ENCODE measurements around the gene SGMS1.

SGMS1 gene

GRCh38 chr10:50334273-50334672 is 289.5 kb downstream of the SGMS1 start:
- no peak for DNase-seq (ENCODE audit: low read depth)

GRCh38 chr10:50333872-50334271 is 289.9 kb downstream of the SGMS1 start:
- DNase-seq (ENCODE audit: low read depth) = no peak

- no peak for DNase-seq (ENCODE audit: low read depth)
Observed at GRCh38 chr10:50332108-50332842, 291.5 kb downstream of the SGMS1 start.

GRCh38 chr10:50331486-50331885 is 292.3 kb downstream of the SGMS1 start:
- DNase-seq (ENCODE audit: low read depth) = no peak

GRCh38 chr10:50326757-50327701 is 296.7 kb downstream of the SGMS1 start:
- no peak for DNase-seq (ENCODE audit: low read depth)

GRCh38 chr10:50326172-50326555 is 297.6 kb downstream of the SGMS1 start:
- DNase-seq (ENCODE audit: low read depth) = no peak

GRCh38 chr10:50325449-50326171 is 298.1 kb downstream of the SGMS1 start:
- DNase-seq (ENCODE audit: low read depth) = no peak

GRCh38 chr10:50324680-50325393 is 298.9 kb downstream of the SGMS1 start:
- DNase-seq (ENCODE audit: low read depth) = no peak

GRCh38 chr10:50324046-50324445 is 299.7 kb downstream of the SGMS1 start:
- no peak for DNase-seq (ENCODE audit: low read depth)

- DNase-seq (ENCODE audit: low read depth) = no peak
Observed at GRCh38 chr10:50322077-50322476, 301.7 kb downstream of the SGMS1 start.

- DNase-seq (ENCODE audit: low read depth) = no peak
Observed at GRCh38 chr10:50318129-50318528, 305.6 kb downstream of the SGMS1 start.

- DNase-seq (ENCODE audit: low read depth) = no peak
Observed at GRCh38 chr10:50316695-50317648, 306.8 kb downstream of the SGMS1 start.

GRCh38 chr10:50316174-50316573 is 307.6 kb downstream of the SGMS1 start:
- DNase-seq (ENCODE audit: low read depth) = no peak

GRCh38 chr10:50315424-50315823 is 308.3 kb downstream of the SGMS1 start:
- no peak for DNase-seq (ENCODE audit: low read depth)

- DNase-seq (ENCODE audit: low read depth) = no peak
Observed at GRCh38 chr10:50314169-50315071, 309.3 kb downstream of the SGMS1 start.

GRCh38 chr10:50312464-50313437 is 311.0 kb downstream of the SGMS1 start:
- DNase-seq (ENCODE audit: low read depth) = no peak

GRCh38 chr10:50310560-50311174 is 313.1 kb downstream of the SGMS1 start:
- DNase-seq (ENCODE audit: low read depth) = no peak

GRCh38 chr10:50309342-50309741 is 314.4 kb downstream of the SGMS1 start:
- DNase-seq (ENCODE audit: low read depth) = no peak

Data from stimulated activated CD8-positive, alpha-beta memory T cell treated with anti-CD3 and anti-CD28 coated beads, Interleukin-7, amount 100 ng/mL, for 24 hours (primary cell).